Panc1 (cell line): Measurements from ENCODE around the gene SPATA31C2. TPM values are rescaled to one million over a fixed set of nuclear protein-coding genes. Genes with fewer than 3 reads are reported as not detected.

Experiments
- ATAC-seq: fragments of 200-7000 bp; cut with Tn5 transposase; 2 replicates; pipeline ENCODE4 v1.9.1; 2020; ENCODE audit warnings: mild to moderate bottlenecking, moderate library complexity
- BruUV-seq: library from RNA; stranded (reverse); fragments of 400-500 nt; replicated peaks from 2 replicates; lab custom pipeline; 2021; lab: Mats Ljungman, UMichigan
- CTCF ChIA-PET: fragments of 300-600 bp; sonication (Branson Sonifier 250); formaldehyde crosslinking; loops from one replicate; lab custom pipeline; 2022; ENCODE audit warnings: antibody characterized with exemption; lab: Charles Lee
- POLR2A ChIA-PET: fragments of 300-600 bp; sonication (Branson Sonifier 250); formaldehyde crosslinking; loops from one replicate; lab custom pipeline; 2022; ENCODE audit warnings: antibody characterized with exemption; lab: Charles Lee
- DNase-seq: peaks from one replicate; pipeline ENCODE4 v3.0.0-alpha.2; 2010; ENCODE audit warnings: low read depth, low spot score
- H3K27ac ChIP-seq: 2 replicates; pipeline ENCODE4 v1.5.1; 2011; ENCODE audit warnings: mild to moderate bottlenecking, low read length, inconsistent platforms
- H3K27me3 ChIP-seq: fragments of 200-500 bp; sonication (Bioruptor generic); 2 replicates; pipeline ENCODE4 v1.6.0; 2014; ENCODE audit warnings: low read length, inconsistent platforms; ENCODE audit not compliant: control insufficient read depth, insufficient read depth
- H3K36me3 ChIP-seq: fragments of 200-500 bp; sonication (Bioruptor generic); 2 replicates; pipeline ENCODE4 v1.5.1; 2014; ENCODE audit warnings: inconsistent platforms, mild to moderate bottlenecking, low read length, moderate library complexity; ENCODE audit not compliant: control insufficient read depth, insufficient read depth
- H3K4me1 ChIP-seq: 2 replicates; pipeline ENCODE4 v1.5.1; 2011; ENCODE audit warnings: inconsistent platforms, mild to moderate bottlenecking, low read length, moderate library complexity; ENCODE audit not compliant: control insufficient read depth, insufficient read depth
- H3K4me3 ChIP-seq, 2 experiments: 2 replicates each; pipeline ENCODE4 v1.5.1; 2011 to 2012; ENCODE audit warnings: low read depth in 2 of 2, low read length in 2 of 2, mild to moderate bottlenecking in 2 of 2, inconsistent platforms in 1 of 2, moderate library complexity in 1 of 2
- H3K9me3 ChIP-seq: fragments of 200-500 bp; sonication (Bioruptor generic); 2 replicates; pipeline ENCODE4 v1.5.1; 2014; ENCODE audit warnings: low read depth, mild to moderate bottlenecking, inconsistent platforms, low read length, moderate library complexity; ENCODE audit not compliant: control insufficient read depth, insufficient read depth
- CTCF ChIP-seq: fragments of 450-650 bp; IDR thresholded peaks from 2 replicates; pipeline ENCODE4 v1.5.1; 2017; ENCODE audit warnings: mild to moderate bottlenecking
- POLR2AphosphoS5 ChIP-seq: IDR thresholded peaks from 2 replicates; pipeline ENCODE4 v1.6.1; 2012; ENCODE audit warnings: mild to moderate bottlenecking, low read depth, low read length, moderate library complexity
- REST ChIP-seq, 2 experiments: IDR thresholded peaks; 2 replicates each; pipeline ENCODE4 v1.6.1; 2011 to 2012; ENCODE audit warnings: low read depth in 2 of 2, control low read depth in 1 of 2, low read length in 1 of 2, mild to moderate bottlenecking in 1 of 2, moderate library complexity in 1 of 2; ENCODE audit not compliant: insufficient read depth in 1 of 2
- SIN3A ChIP-seq: IDR thresholded peaks from 2 replicates; pipeline ENCODE4 v1.6.1; 2012; ENCODE audit warnings: low read depth, mild to moderate bottlenecking, low read length, moderate library complexity, borderline replicate concordance; ENCODE audit not compliant: insufficient read depth
- TCF7L2 ChIP-seq: IDR thresholded peaks from 2 replicates; pipeline ENCODE4 v1.6.1; 2011; ENCODE audit warnings: mild to moderate bottlenecking, low read depth, low read length, inconsistent platforms
- in situ Hi-C: cut with HindIII; loops from 2 replicates; pipeline ENCODE4 v1.10.0; 2016; ENCODE audit warnings: low sequenced_read_pairs, low pct_unique_long_range_greater_than_20kb
- intact Hi-C: fragments of 100-400 bp; cut with micrococcal nuclease; formaldehyde crosslinking; loops from one replicate; pipeline ENCODE4 v1.10.0; 2022; ENCODE audit not compliant: unreplicated experiment
- total RNA-seq: library from RNA; stranded (reverse); gene quantifications from one replicate; pipeline ENCODE4 v1.2.1, GENCODE V29; 2021; ENCODE audit not compliant: unreplicated experiment

SPATA31C2 gene
- total RNA-seq, 1 experiment from 2014 or later, result not detected

- ChIA-PET POLR2A (interaction anchor here (0.6 kb wide), 1 partner anchor 22 kb away, joined by 3 read pairs; no protein-coding TSS in a partner anchor), CTCF (no interaction called here)
- Histone ChIP-seq H3K27ac (no peak overlapping the region), H3K9me3 (no peaks in the 10 kb centered on the region), H3K4me3 (no peak overlapping the region), H3K4me1 (no peaks in the 10 kb centered on the region), H3K27me3 (no peaks in the 10 kb centered on the region), H3K36me3 (no peaks in the 10 kb centered on the region)
- no peak for DNase-seq
- no TSS peak for BruUV-seq
- no peak for ATAC-seq
- intact Hi-C loops (no loop called here), in situ Hi-C loops (no loop called here)
- TF ChIP-seq REST (IDR thresholded peaks at IDR 0.05; ENCODE audit: insufficient read depth in 1 of 2, low read depth in 2 of 2, low read length in 1 of 2), result no peak
- TF ChIP-seq CTCF, result no peak
- TF ChIP-seq SIN3A, result no peak
- no peak for TF ChIP-seq POLR2AphosphoS5
- TF ChIP-seq TCF7L2, result no peak
Observed at GRCh38 chr9:88166660-88167059, 28.4 kb upstream of the SPATA31C2 start.

- CTCF ChIA-PET, result no interaction called here
- BruUV-seq, result no TSS peak
- ATAC-seq, result no peak
- Histone ChIP-seq H3K27me3 (no peaks in the 10 kb centered on the region), H3K4me3 (no peak overlapping the region), H3K9me3 (no peaks in the 10 kb centered on the region), H3K27ac (no peak overlapping the region), H3K4me1 (no peaks in the 10 kb centered on the region), H3K36me3 (no peaks in the 10 kb centered on the region)
- in situ Hi-C loops, result no loop called here
- intact Hi-C loops, result no loop called here
- POLR2A ChIA-PET, result no interaction called here
- no peak for DNase-seq
- TF ChIP-seq CTCF, result no peak
- TF ChIP-seq SIN3A, result no peak
- TF ChIP-seq REST (IDR thresholded peaks at IDR 0.05; ENCODE audit: insufficient read depth in 1 of 2, low read depth in 2 of 2, low read length in 1 of 2), result no peak
- no peak for TF ChIP-seq TCF7L2
- TF ChIP-seq POLR2AphosphoS5, result no peak
Observed at GRCh38 chr9:88164850-88165249, 26.6 kb upstream of the SPATA31C2 start.
